ENCODE results near the gene HPS5.
"Not testable (repeated sequence)": the region's sequence is repeated elsewhere in the genome, so short reads cannot be mapped to it uniquely, and the experiment has no call there.

Gene HPS5

GRCh38 chr11:18329196-18329870, 7.4 kb upstream of the HPS5 start:
- H3K4me3 ChIP-seq (ENCODE audit: low read depth, low read length) = no peak overlapping the region
- no peak for TF ChIP-seq CTCF (IDR thresholded peaks at IDR 0.05; ENCODE audit: low read depth, low read length)
- no peak for TF ChIP-seq MAX (IDR thresholded peaks at IDR 0.05; ENCODE audit: low read depth, low read length)
- no peak for TF ChIP-seq MYC (IDR thresholded peaks at IDR 0.05; ENCODE audit: low read depth, low read length)
- TF ChIP-seq POLR2A (IDR thresholded peaks at IDR 0.05; ENCODE audit: extremely low read depth, insufficient read length) = no peak
- DNase-seq (ENCODE audit: low read depth) = no peak

- TF ChIP-seq POLR2A (IDR thresholded peaks at IDR 0.05; ENCODE audit: extremely low read depth, insufficient read length) (no peak), MAX (IDR thresholded peaks at IDR 0.05; ENCODE audit: low read depth, low read length) (peak; percentile 55; the same call in 1 of the 2 replicates)
- H3K4me3 ChIP-seq (ENCODE audit: low read depth, low read length) = peak overlapping the region; percentile 97
- DNase-seq (ENCODE audit: low read depth) = peak; percentile 48
Measured at GRCh38 chr11:18324381-18324780, 2.4 kb upstream of the HPS5 start.

GRCh38 chr11:18323881-18324280, 1.9 kb upstream of the HPS5 start:
- H3K4me3 ChIP-seq (ENCODE audit: low read depth, low read length) = peak overlapping the region; percentile 97

DNA sequence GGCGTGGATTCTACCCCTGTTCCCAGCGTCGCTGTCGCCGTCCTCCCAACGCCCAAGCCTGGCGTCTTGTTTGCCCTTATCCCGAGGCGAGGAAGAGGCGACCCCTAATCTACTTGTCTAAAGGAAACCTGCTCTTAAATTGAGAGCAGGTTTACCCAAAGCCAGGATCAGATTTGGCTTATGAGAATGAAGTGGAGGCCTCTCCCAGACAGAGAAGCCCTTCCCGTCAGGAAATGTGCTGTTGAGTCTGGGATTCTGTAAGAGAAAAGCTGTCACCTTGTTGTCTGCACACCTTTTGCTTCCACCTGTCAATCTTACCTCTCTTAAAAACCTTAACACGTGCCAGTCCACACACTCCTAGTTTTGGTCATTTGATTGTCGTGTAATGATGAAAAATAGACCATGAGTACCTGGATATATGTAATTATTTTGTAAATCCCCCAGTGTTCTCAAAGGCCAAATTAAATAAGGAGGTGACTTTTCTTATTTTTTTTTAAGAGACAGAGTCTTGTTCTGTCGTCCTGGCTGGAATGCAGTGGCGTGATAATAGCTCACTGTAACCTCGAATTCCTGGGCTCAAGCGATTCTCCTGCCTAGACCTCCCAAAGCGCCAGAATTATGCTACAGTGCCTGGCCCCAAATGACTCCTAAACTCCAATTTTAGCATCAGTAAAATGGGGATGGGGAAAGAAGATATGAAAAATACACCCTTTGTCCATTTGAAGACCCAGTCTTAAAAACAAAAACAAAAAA, 1.1 kb upstream of the HPS5 start:
- peak overlapping the region; percentile 97 for H3K4me3 ChIP-seq (ENCODE audit: low read depth, low read length)
- DNase-seq (ENCODE audit: low read depth) = peak; percentile 14
- TF ChIP-seq MAX (IDR thresholded peaks at IDR 0.05; ENCODE audit: low read depth, low read length) = peak; percentile 72
- no peak for TF ChIP-seq MYC (IDR thresholded peaks at IDR 0.05; ENCODE audit: low read depth, low read length)

More at GRCh38 chr11:18323881-18324280, 1.9 kb upstream of the HPS5 start:
- not testable (repeated sequence) for DNase-seq (ENCODE audit: low read depth)

GRCh38 chr11:18321578-18321968, 367 bp downstream of the HPS5 start:
- peak overlapping the region; percentile 97 for H3K4me3 ChIP-seq (ENCODE audit: low read depth, low read length)
- no peak for TF ChIP-seq POLR2A (IDR thresholded peaks at IDR 0.05; ENCODE audit: extremely low read depth, insufficient read length)
- TF ChIP-seq MAX (IDR thresholded peaks at IDR 0.05; ENCODE audit: low read depth, low read length) = no peak
- no peak for TF ChIP-seq CTCF (IDR thresholded peaks at IDR 0.05; ENCODE audit: low read depth, low read length)
- TF ChIP-seq MYC (IDR thresholded peaks at IDR 0.05; ENCODE audit: low read depth, low read length) = no peak
- peak; percentile 46 for DNase-seq (ENCODE audit: low read depth)

- DNase-seq (ENCODE audit: low read depth) = peak; percentile 4
- H3K4me3 ChIP-seq (ENCODE audit: low read depth, low read length) = peak overlapping the region; percentile 97
- TF ChIP-seq POLR2A (IDR thresholded peaks at IDR 0.05; ENCODE audit: extremely low read depth, insufficient read length) (no peak), CTCF (IDR thresholded peaks at IDR 0.05; ENCODE audit: low read depth, low read length) (no peak), MYC (IDR thresholded peaks at IDR 0.05; ENCODE audit: low read depth, low read length) (no peak), MAX (IDR thresholded peaks at IDR 0.05; ENCODE audit: low read depth, low read length) (no peak)
Measured at GRCh38 chr11:18320617-18321016, 1.3 kb downstream of the HPS5 start.

DNA sequence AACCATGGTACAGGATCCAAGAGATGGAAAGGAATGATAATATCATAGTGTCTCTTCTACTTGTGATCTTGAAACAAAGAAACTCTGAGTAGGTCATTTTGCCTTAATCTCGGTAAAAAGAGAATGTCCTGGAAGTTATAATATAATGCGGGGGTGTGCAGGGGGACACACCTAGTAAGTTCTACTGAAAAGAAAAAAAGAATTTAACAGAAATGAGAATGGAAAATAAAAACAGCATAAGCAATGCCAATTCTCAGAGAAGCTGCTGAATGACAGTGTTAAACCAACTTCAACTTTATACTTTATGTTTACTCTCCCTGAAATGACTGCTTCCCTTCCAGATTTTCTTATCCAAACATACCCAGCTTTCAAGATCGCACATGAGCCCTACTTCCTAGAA, 2.0 kb downstream of the HPS5 start:
- peak overlapping the region; percentile 97 for H3K4me3 ChIP-seq (ENCODE audit: low read depth, low read length)
- TF ChIP-seq MAX (IDR thresholded peaks at IDR 0.05; ENCODE audit: low read depth, low read length) (no peak), POLR2A (IDR thresholded peaks at IDR 0.05; ENCODE audit: extremely low read depth, insufficient read length) (no peak), CTCF (IDR thresholded peaks at IDR 0.05; ENCODE audit: low read depth, low read length) (no peak), MYC (IDR thresholded peaks at IDR 0.05; ENCODE audit: low read depth, low read length) (no peak)
- no peak for DNase-seq (ENCODE audit: low read depth)
